H1 (cell line): ENCODE measurements around the gene LGALS4. TPM values are rescaled to one million over a fixed set of nuclear protein-coding genes. Genes with fewer than 3 reads are reported as not detected.

ENCODE experiments used
- CTCF ChIA-PET: fragments of 300-600 bp; sonication (Branson Sonifier 250); formaldehyde crosslinking; loops from one replicate; lab custom pipeline; 2021; ENCODE audit not compliant: partially characterized antibody; lab: Charles Lee
- POLR2A ChIA-PET: fragments of 300-600 bp; sonication (Branson Sonifier 250); formaldehyde crosslinking; loops from one replicate; lab custom pipeline; 2021; ENCODE audit warnings: inconsistent platforms; ENCODE audit not compliant: partially characterized antibody; lab: Charles Lee
- DNase-seq, 2 experiments: peaks; one replicate each; pipeline versions ENCODE4 v3.0.0 to v3.0.0-alpha.2; 2010 to 2022; ENCODE audit warnings: low spot score in 2 of 2, low read depth in 1 of 2, mixed read lengths in 1 of 2
- FAIRE-seq: peaks from 2 replicates; lab custom pipeline; 2011; peaks lifted over from hg19 to GRCh38; lab: Jason Lieb, UNC
- H2AFZ ChIP-seq: 2 replicates; pipeline ENCODE4 v1.8.1; 2012; ENCODE audit warnings: low read length, inconsistent platforms
- H2AK5ac ChIP-seq: 2 replicates; pipeline ENCODE4 v1.6.1; 2013; ENCODE audit warnings: low read depth, low read length
- H2BK120ac ChIP-seq: replicated peaks from 2 replicates; pipeline ENCODE3; 2013; ENCODE audit warnings: low read depth, low read length, inconsistent platforms
- H2BK12ac ChIP-seq: 2 replicates; pipeline ENCODE4 v1.6.1; 2013; ENCODE audit warnings: low read depth, low read length
- H2BK15ac ChIP-seq: 2 replicates; pipeline ENCODE4 v1.6.1; 2013; ENCODE audit warnings: low read length
- H2BK20ac ChIP-seq: 2 replicates; pipeline ENCODE4 v1.6.1; 2013; ENCODE audit warnings: low read length
- H2BK5ac ChIP-seq: 2 replicates; pipeline ENCODE4 v1.6.1; 2013; ENCODE audit warnings: low read depth, low read length
- H3K14ac ChIP-seq: 2 replicates; pipeline ENCODE4 v1.6.1; 2013; ENCODE audit warnings: inconsistent platforms; ENCODE audit not compliant: insufficient read length
- H3K18ac ChIP-seq: 2 replicates; pipeline ENCODE4 v1.6.1; 2013; ENCODE audit warnings: low read length; ENCODE audit errors: extremely low read depth
- H3K23ac ChIP-seq: 2 replicates; pipeline ENCODE4 v1.6.1; 2013; ENCODE audit warnings: inconsistent platforms; ENCODE audit not compliant: insufficient read length
- H3K23me2 ChIP-seq: 2 replicates; pipeline ENCODE4 v1.6.1; 2013; ENCODE audit warnings: low read depth, low read length
- H3K27ac ChIP-seq: 2 replicates; pipeline ENCODE4 v1.6.1; 2011; ENCODE audit warnings: low read depth, low read length, inconsistent platforms
- H3K27me3 ChIP-seq, 4 experiments: replicated peaks in 1 of 4; 1 replicate in 1 of 4; 2 replicates in 3 of 4; pipeline versions ENCODE4 v1.6.1 to v1.8.1; 2011 to 2013; ENCODE audit warnings: low read length in 3 of 4, mild to moderate bottlenecking in 3 of 4, inconsistent platforms in 2 of 4, mixed read lengths in 2 of 4, moderate library complexity in 1 of 4; ENCODE audit not compliant: control insufficient read depth in 3 of 4, insufficient read depth in 3 of 4; ENCODE audit errors: extremely low read depth in 1 of 4
- H3K36me3 ChIP-seq, 4 experiments: 2 replicates each; pipeline versions ENCODE4 v1.6.1 to v1.8.1; 2011 to 2013; ENCODE audit warnings: mild to moderate bottlenecking in 4 of 4, low read length in 3 of 4, moderate library complexity in 2 of 4, control low read depth in 1 of 4, inconsistent platforms in 1 of 4; ENCODE audit not compliant: insufficient read depth in 4 of 4, control insufficient read depth in 2 of 4
- H3K4ac ChIP-seq: replicated peaks from 2 replicates; pipeline ENCODE3; 2013; ENCODE audit warnings: low read length, low read depth, mixed read lengths, inconsistent platforms; ENCODE audit not compliant: insufficient read length
- H3K4me1 ChIP-seq, 4 experiments: replicated peaks in 1 of 4; 1 replicate in 1 of 4; 2 replicates in 3 of 4; pipeline versions ENCODE4 v1.6.1 to v1.8.1; 2011 to 2013; ENCODE audit warnings: low read length in 3 of 4, inconsistent platforms in 2 of 4, mixed read lengths in 1 of 4; ENCODE audit not compliant: insufficient read depth in 4 of 4, control insufficient read depth in 3 of 4
- H3K4me2 ChIP-seq, 2 experiments: 2 replicates each; pipeline versions ENCODE4 v1.6.1 to v1.8.1; 2011 to 2013; ENCODE audit warnings: low read depth in 2 of 2, low read length in 2 of 2, control low read depth in 1 of 2, inconsistent platforms in 1 of 2, mild to moderate bottlenecking in 1 of 2; ENCODE audit not compliant: insufficient read depth in 1 of 2
- H3K4me3 ChIP-seq, 4 experiments: fragments of 200-600, 300-600 bp in 1 of 4; sonication (generic), shearing (Covaris generic), sonication (Bioruptor Twin) in 1 of 4; 2 replicates each; pipeline versions ENCODE4 v1.5.1 to v1.8.1; 2011 to 2016; ENCODE audit warnings: low read length in 4 of 4, low read depth in 3 of 4, control low read depth in 2 of 4, inconsistent platforms in 2 of 4, mild to moderate bottlenecking in 2 of 4, mixed read lengths in 1 of 4, moderate library complexity in 1 of 4; ENCODE audit not compliant: insufficient read depth in 2 of 4; ENCODE audit errors: extremely low read depth in 1 of 4
- H3K56ac ChIP-seq: replicated peaks from 2 replicates; pipeline ENCODE3; 2013; ENCODE audit warnings: low read depth, mild to moderate bottlenecking, mixed read lengths, low read length, inconsistent platforms; ENCODE audit not compliant: insufficient read length
- H3K79me1 ChIP-seq: 2 replicates; pipeline ENCODE4 v1.6.1; 2013; ENCODE audit warnings: low read depth, low read length, control low read depth
- H3K79me2 ChIP-seq, 2 experiments: 2 replicates each; pipeline versions ENCODE4 v1.6.1 to v1.8.1; 2012 to 2013; ENCODE audit warnings: low read length in 2 of 2, mild to moderate bottlenecking in 2 of 2, inconsistent platforms in 1 of 2; ENCODE audit not compliant: insufficient read depth in 2 of 2, control insufficient read depth in 1 of 2
- H3K9ac ChIP-seq, 4 experiments: replicated peaks in 1 of 4; 1 replicate in 1 of 4; 2 replicates in 3 of 4; pipeline versions ENCODE4 v1.6.1 to v1.8.1; 2011 to 2013; ENCODE audit warnings: low read depth in 3 of 4, low read length in 3 of 4, control low read depth in 2 of 4, mild to moderate bottlenecking in 2 of 4, moderate library complexity in 2 of 4, inconsistent platforms in 1 of 4; ENCODE audit errors: extremely low read depth in 1 of 4
- H3K9me3 ChIP-seq, 2 experiments: 2 replicates each; pipeline versions ENCODE4 v1.6.1 to v1.8.1; 2012 to 2013; ENCODE audit warnings: mild to moderate bottlenecking in 2 of 2, moderate library complexity in 2 of 2, control low read depth in 1 of 2, inconsistent platforms in 1 of 2, low read depth in 1 of 2, low read length in 1 of 2, mixed read lengths in 1 of 2; ENCODE audit not compliant: insufficient read depth in 2 of 2
- H4K20me1 ChIP-seq, 2 experiments: replicated peaks in 1 of 2; 2 replicates each; pipeline versions ENCODE3 to v1.8.1; 2011 to 2013; ENCODE audit warnings: inconsistent platforms in 2 of 2, low read length in 2 of 2, mild to moderate bottlenecking in 1 of 2; ENCODE audit not compliant: insufficient read depth in 2 of 2, control insufficient read depth in 1 of 2
- H4K5ac ChIP-seq: 2 replicates; pipeline ENCODE4 v1.6.1; 2013; ENCODE audit warnings: low read length, low read depth, mixed read lengths, inconsistent platforms; ENCODE audit not compliant: insufficient read length
- H4K8ac ChIP-seq: 2 replicates; pipeline ENCODE4 v1.8.0; 2013; ENCODE audit warnings: mild to moderate bottlenecking, moderate library complexity, low read length, inconsistent platforms; ENCODE audit not compliant: insufficient read depth; ENCODE audit errors: extremely low read depth
- H4K91ac ChIP-seq: replicated peaks from 2 replicates; pipeline ENCODE3; 2013; ENCODE audit warnings: low read length, mixed read lengths, inconsistent platforms; ENCODE audit not compliant: insufficient read length
- BACH1 ChIP-seq: IDR thresholded peaks from 2 replicates; pipeline ENCODE4 v1.6.1; 2012; ENCODE audit warnings: low read length, improper control_type of control experiment
- CHD2 ChIP-seq: IDR thresholded peaks from 2 replicates; pipeline ENCODE4 v1.6.1; 2012; ENCODE audit warnings: low read length, improper control_type of control experiment
- CREB1 ChIP-seq: IDR thresholded peaks from 2 replicates; pipeline ENCODE4 v1.6.1; 2012; ENCODE audit warnings: inconsistent platforms
- E2F6 ChIP-seq: IDR thresholded peaks from 2 replicates; pipeline ENCODE4 v1.6.1; 2012; ENCODE audit warnings: inconsistent platforms
- EP300 ChIP-seq, 2 experiments: IDR thresholded peaks; 1 replicate in 1 of 2; 2 replicates in 1 of 2; pipeline ENCODE4 v1.6.1; 2011 to 2012; ENCODE audit warnings: low read depth in 2 of 2, low read length in 2 of 2, mild to moderate bottlenecking in 2 of 2, borderline replicate concordance in 1 of 2, inconsistent platforms in 1 of 2, moderate library complexity in 1 of 2
- HDAC2 ChIP-seq, 2 experiments: fragments of 300-600 bp in 1 of 2; sonication (generic) in 1 of 2; IDR thresholded peaks; 2 replicates each; pipeline ENCODE4 v1.6.1; 2011 to 2012; ENCODE audit warnings: low read depth in 2 of 2, low read length in 2 of 2, mild to moderate bottlenecking in 2 of 2, moderate library complexity in 2 of 2, borderline replicate concordance in 1 of 2, inconsistent platforms in 1 of 2
- POLR2A ChIP-seq, 2 experiments: IDR thresholded peaks; 1 replicate in 1 of 2; 2 replicates in 1 of 2; pipeline ENCODE4 v1.6.1; 2011; ENCODE audit warnings: low read depth in 2 of 2, low read length in 2 of 2, mild to moderate bottlenecking in 2 of 2; ENCODE audit errors: control extremely low read depth in 1 of 2
- RXRA ChIP-seq: IDR thresholded peaks from 2 replicates; pipeline ENCODE4 v1.6.1; 2011; ENCODE audit warnings: low read depth, mild to moderate bottlenecking, low read length, moderate library complexity; ENCODE audit not compliant: insufficient read depth
- SP1 ChIP-seq: IDR thresholded peaks from 2 replicates; pipeline ENCODE4 v1.6.1; 2011; ENCODE audit warnings: low read depth, low read length
- SP4 ChIP-seq: IDR thresholded peaks from 2 replicates; pipeline ENCODE4 v1.6.1; 2012; ENCODE audit warnings: low read length, inconsistent platforms
- TAF1 ChIP-seq: IDR thresholded peaks from 2 replicates; pipeline ENCODE4 v1.6.1; 2011; ENCODE audit warnings: mild to moderate bottlenecking, low read depth, low read length
- WGBS, 2 experiments: shearing (Covaris generic) in 1 of 2; methylation state at CpG; one replicate each; pipeline versions ENCODE4 v1.1.6 to v1.1.7; 2013 to 2015; ENCODE audit warnings: low lambda C conversion rate in 2 of 2, mixed read lengths in 2 of 2, inconsistent platforms in 1 of 2, low coverage in 1 of 2, missing lambda C conversion rate in 1 of 2; ENCODE audit not compliant: insufficient replicate concordance in 2 of 2, insufficient coverage in 1 of 2, insufficient read length in 1 of 2; ENCODE audit errors: extremely low coverage in 1 of 2, missing lambda C conversion rate in 1 of 2; 5-methylcytosine and 5-hydroxymethylcytosine counted together
- polyA plus RNA-seq, 7 experiments: library from polyadenylated mRNA; depleted of rRNA in 3 of 7; stranded (reverse) in 5 of 7; unstranded in 2 of 7; fragments of >200 nt in 5 of 7; fragments of 200-250 nt in 2 of 7; gene quantifications; 1 replicate in 5 of 7; 2 replicates in 1 of 7; 4 replicates in 1 of 7; pipeline versions ENCODE4 v1.2.1 to v1.2.3, GENCODE V29; 2011 to 2013; ENCODE audit warnings: missing spikeins in 2 of 7, mixed read lengths in 2 of 7
- total RNA-seq: library from RNA; stranded (reverse); fragmentation: NEBNext Ultra II Directional; extraction: Animal tissue kit (Norgen Biotek cat#: 25700); gene quantifications from 2 replicates; pipeline ENCODE4 v1.2.1, GENCODE V29; 2021

LGALS4 gene
- total and polyA plus RNA-seq, 2 of the 8 experiments (the other 6 are each of a cell fraction or from before 2014, with no cell fraction given) = 0.32 to 0.37 TPM

GRCh38 chr19:38849147-38849859, 36.6 kb upstream of the LGALS4 start:
- H3K27ac ChIP-seq = peak overlapping the region; percentile 96
- H3K23me2 ChIP-seq = peaks cover 22% of the 10 kb centered on the region
- peak; percentile 75 to 94 for DNase-seq
- H2AK5ac ChIP-seq = peak overlapping the region; percentile 91
- H2BK5ac ChIP-seq = peak overlapping the region; percentile 82
- no peaks in the 10 kb centered on the region for H3K27me3 ChIP-seq
- WGBS, 2 experiments = 0% methylated on average over 30 of the region's 76 CpGs; no CpG with 5 or more reads in 1 of the 2 experiments
- FAIRE-seq = no peak
- no peak overlapping the region for H2BK20ac ChIP-seq
- peak overlapping the region; percentile 96 to 100 (median 97) for H3K9ac ChIP-seq
- H4K91ac ChIP-seq = peak overlapping the region; percentile 83
- H3K4me1 ChIP-seq = peaks cover 2 to 16% (median 11%) of the 10 kb centered on the region in 4 experiments
- H4K5ac ChIP-seq = peak overlapping the region; percentile 68
- no peak overlapping the region for H2AFZ ChIP-seq
- H4K8ac ChIP-seq = peak overlapping the region; percentile 100
- peak overlapping the region; percentile 92 for H3K4ac ChIP-seq
- peaks cover 25 to 47% (median 35%) of the 10 kb centered on the region in 4 experiments for H3K36me3 ChIP-seq
- no peak overlapping the region for H3K14ac ChIP-seq
- H3K79me1 ChIP-seq = peaks cover 11% of the 10 kb centered on the region; the same call in 1 of the 2 replicates
- H2BK120ac ChIP-seq = peak overlapping the region; percentile 35
- peak overlapping the region; percentile 90 for H3K18ac ChIP-seq
- H3K9me3 ChIP-seq = no peaks in the 10 kb centered on the region
- 0 out of 2 replicates have a peak overlapping the region, but pooled peaks have one; percentile 72 for H2BK15ac ChIP-seq
- CTCF ChIA-PET = interaction anchor here (0.7 to 1.7 kb wide), 4 partner anchors 11 to 57 kb away, joined by 3 to 5 read pairs (median 3); no protein-coding TSS in a partner anchor
- H4K20me1 ChIP-seq = peaks cover 14 to 25% of the 10 kb centered on the region in 2 experiments
- peak overlapping the region; percentile 80 to 97 (median 95) for H3K4me3 ChIP-seq
- H3K79me2 ChIP-seq = peaks cover 22 to 45% of the 10 kb centered on the region in 2 experiments
- H3K23ac ChIP-seq = no peak overlapping the region
- 0 out of 2 replicates have a peak overlapping the region, but pooled peaks have one; percentile 27 for H2BK12ac ChIP-seq
- peak overlapping the region; percentile 96 to 98 for H3K4me2 ChIP-seq
- peak overlapping the region; percentile 85 for H3K56ac ChIP-seq
- POLR2A ChIA-PET = interaction anchor here (0.6 to 8.3 kb wide), 35 partner anchors 10 to 249 kb away, joined by 3 to 376 read pairs (median 4); partner anchors contain the start of genes CCER2, ECH1, EIF3K and LGALS7B
- TF ChIP-seq POLR2A (IDR thresholded peaks at IDR 0.05; ENCODE audit: control extremely low read depth in 1 of 2, low read depth in 2 of 2, low read length in 2 of 2) (peak in 1 of 2 experiments; percentile 68; a peak in 1 of 3 replicates), HDAC2 (IDR thresholded peaks at IDR 0.05; ENCODE audit: borderline replicate concordance in 1 of 2, low read depth in 2 of 2, low read length in 2 of 2) (no peak; a peak in 1 of 4 replicates), CHD2 (no peak), EP300 (IDR thresholded peaks at IDR 0.05; ENCODE audit: borderline replicate concordance in 1 of 2, low read depth in 2 of 2, low read length in 2 of 2) (no peak), E2F6 (peak; percentile 71; the same call in 1 of the 2 replicates), SP1 (no peak; the same call in 1 of the 2 replicates), BACH1 (0 out of 2 replicates have a peak, but pooled peaks have one; percentile 36), CREB1 (peak; percentile 53), RXRA (no peak), TAF1 (no peak), SP4 (no peak; the same call in 1 of the 2 replicates)
